Left lung (tissue), 10 donors: ENCODE data around the gene COMMD10. TPM values are rescaled to one million over a fixed set of nuclear protein-coding genes. Genes with fewer than 3 reads are reported as not detected.

Source experiments
- ATAC-seq: fragments of 200-7000 bp; cut with Tn5 transposase; one replicate; pipeline ENCODE4 v1.9.1; 2020; ENCODE audit warnings: moderate library complexity
- DNase-seq, 4 donors: peaks; one replicate each; pipeline ENCODE4 v3.0.0-alpha.2; 2013 to 2020
- H3K27ac ChIP-seq, 2 donors: fragments of 200-600 bp; sonication (generic) in 1 of 2; one replicate each; pipeline versions ENCODE4 v1.5.0 to v1.8.0; 2020 to 2021
- H3K27me3 ChIP-seq, 2 donors: fragments of 200-600 bp; sonication (generic) in 1 of 2; one replicate each; pipeline versions ENCODE4 v1.5.0 to v1.8.0; 2020 to 2021
- H3K36me3 ChIP-seq, 2 donors: fragments of 200-600 bp; sonication (generic) in 1 of 2; one replicate each; pipeline versions ENCODE4 v1.5.0 to v1.8.0; 2020 to 2021
- H3K4me1 ChIP-seq, 2 donors: fragments of 200-600 bp; one replicate each; pipeline ENCODE4 v1.8.0; 2021
- H3K4me3 ChIP-seq, 2 donors: fragments of 200-600 bp; sonication (generic) in 1 of 2; one replicate each; pipeline versions ENCODE4 v1.5.0 to v1.8.0; 2020 to 2021; ENCODE audit warnings: mild to moderate bottlenecking in 1 of 2
- H3K9me3 ChIP-seq, 2 donors: fragments of 200-600 bp; sonication (generic) in 1 of 2; one replicate each; pipeline versions ENCODE4 v1.5.0 to v1.8.0; 2020 to 2021
- intact Hi-C, 2 donors: fragments of 100-400 bp; cut with DNase I; formaldehyde crosslinking; loops; one replicate each; pipeline versions ENCODE4 v1.11.2 to v1.14.2; 2022
- polyA plus RNA-seq, 6 donors: library from polyadenylated mRNA; unstranded; fragments of 120-200 nt; gene quantifications; one replicate each; pipeline ENCODE4 v1.2.1, GENCODE V29; 2013; ENCODE audit not compliant: insufficient read length in 6 of 6
- total RNA-seq, 2 donors: library from RNA; stranded (reverse); fragmentation: NEBNext Ultra II Directional; extraction: Animal tissue kit (Norgen Biotek cat#: 25700); gene quantifications; one replicate each; pipeline ENCODE4 v1.2.1, GENCODE V29; 2021
- TF ChIP-seq, protein P1 (sequence below), 2 donors: fragments of 200-600 bp; sonication (generic) in 1 of 2; IDR thresholded peaks; one replicate each; pipeline versions ENCODE4 v1.5.0 to v1.8.0; 2021; ENCODE audit warnings: antibody characterized with exemption in 2 of 2
- donor health status: DM: no; HTN: yes; CAD: no.
- donor health status: DM: no; HTN: no; CAD: no.

The COMMD10 gene
- total and polyA plus RNA-seq, 8 donors, result 30.8 to 53.5 (median 44.0) TPM

DNA sequence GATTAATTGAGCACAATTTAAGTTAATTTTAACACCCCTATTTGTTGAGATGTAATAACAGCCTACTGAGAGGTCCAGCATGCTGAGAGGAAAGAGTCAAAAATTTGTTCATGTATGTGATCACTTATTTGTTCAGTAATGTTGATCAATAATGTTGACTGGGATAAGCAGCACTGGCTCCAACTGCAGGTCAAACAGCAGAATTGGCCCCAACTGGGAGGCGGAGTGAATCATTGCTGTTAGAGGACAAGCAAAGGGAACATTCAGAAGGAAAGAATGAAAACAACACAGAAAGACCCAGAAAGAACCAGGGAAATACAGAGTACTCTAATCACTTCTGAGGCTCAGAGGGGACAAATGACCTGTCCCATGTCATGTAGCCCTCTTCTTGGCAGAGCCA lies 221.1 kb downstream of the COMMD10 start:
- no peak overlapping the region for H3K4me3 ChIP-seq
- no peaks in the 10 kb centered on the region for H3K4me1 ChIP-seq
- no peak overlapping the region for H3K27ac ChIP-seq
- ATAC-seq (no peak), DNase-seq (no peak)
- H3K27me3 ChIP-seq, result no peaks in the 10 kb centered on the region
- TF ChIP-seq, protein P1, sequence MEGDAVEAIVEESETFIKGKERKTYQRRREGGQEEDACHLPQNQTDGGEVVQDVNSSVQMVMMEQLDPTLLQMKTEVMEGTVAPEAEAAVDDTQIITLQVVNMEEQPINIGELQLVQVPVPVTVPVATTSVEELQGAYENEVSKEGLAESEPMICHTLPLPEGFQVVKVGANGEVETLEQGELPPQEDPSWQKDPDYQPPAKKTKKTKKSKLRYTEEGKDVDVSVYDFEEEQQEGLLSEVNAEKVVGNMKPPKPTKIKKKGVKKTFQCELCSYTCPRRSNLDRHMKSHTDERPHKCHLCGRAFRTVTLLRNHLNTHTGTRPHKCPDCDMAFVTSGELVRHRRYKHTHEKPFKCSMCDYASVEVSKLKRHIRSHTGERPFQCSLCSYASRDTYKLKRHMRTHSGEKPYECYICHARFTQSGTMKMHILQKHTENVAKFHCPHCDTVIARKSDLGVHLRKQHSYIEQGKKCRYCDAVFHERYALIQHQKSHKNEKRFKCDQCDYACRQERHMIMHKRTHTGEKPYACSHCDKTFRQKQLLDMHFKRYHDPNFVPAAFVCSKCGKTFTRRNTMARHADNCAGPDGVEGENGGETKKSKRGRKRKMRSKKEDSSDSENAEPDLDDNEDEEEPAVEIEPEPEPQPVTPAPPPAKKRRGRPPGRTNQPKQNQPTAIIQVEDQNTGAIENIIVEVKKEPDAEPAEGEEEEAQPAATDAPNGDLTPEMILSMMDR (IDR thresholded peaks at IDR 0.05), result no peak
- H3K36me3 ChIP-seq, result peaks cover 0 to 73% of the 10 kb centered on the region in 2 donors
- H3K9me3 ChIP-seq, result peaks cover 0 to 54% of the 10 kb centered on the region in 2 donors
- intact Hi-C loops, result no loop called here

DNA sequence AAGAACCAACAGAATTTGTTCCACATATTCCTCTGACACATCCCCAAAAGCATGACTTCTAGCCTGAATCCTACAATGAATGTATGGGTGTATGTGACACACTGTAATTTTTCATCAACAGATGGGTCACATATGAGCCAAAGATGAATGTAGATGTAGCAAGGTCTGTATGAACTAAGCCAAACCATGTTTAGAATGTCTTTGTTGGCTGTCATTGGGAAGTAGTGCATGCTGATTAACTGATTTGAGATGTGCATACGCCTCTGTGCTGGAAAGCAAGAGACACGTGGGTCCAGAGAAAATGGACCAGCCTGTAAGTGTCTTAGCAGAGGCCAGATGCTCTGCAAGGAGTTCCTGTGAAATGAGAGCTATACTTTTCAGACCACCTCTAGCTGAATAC lies 222.0 kb downstream of the COMMD10 start:
- H3K4me3 ChIP-seq, result no peak overlapping the region
- peaks cover 0 to 73% of the 10 kb centered on the region in 2 donors for H3K36me3 ChIP-seq
- intact Hi-C loops, result no loop called here
- H3K9me3 ChIP-seq, result peaks cover 0 to 56% of the 10 kb centered on the region in 2 donors
- H3K4me1 ChIP-seq, result no peaks in the 10 kb centered on the region
- TF ChIP-seq, protein P1 (IDR thresholded peaks at IDR 0.05), result no peak
- no peaks in the 10 kb centered on the region for H3K27me3 ChIP-seq
- ATAC-seq (no peak), DNase-seq (no peak)
- no peak overlapping the region for H3K27ac ChIP-seq

DNA sequence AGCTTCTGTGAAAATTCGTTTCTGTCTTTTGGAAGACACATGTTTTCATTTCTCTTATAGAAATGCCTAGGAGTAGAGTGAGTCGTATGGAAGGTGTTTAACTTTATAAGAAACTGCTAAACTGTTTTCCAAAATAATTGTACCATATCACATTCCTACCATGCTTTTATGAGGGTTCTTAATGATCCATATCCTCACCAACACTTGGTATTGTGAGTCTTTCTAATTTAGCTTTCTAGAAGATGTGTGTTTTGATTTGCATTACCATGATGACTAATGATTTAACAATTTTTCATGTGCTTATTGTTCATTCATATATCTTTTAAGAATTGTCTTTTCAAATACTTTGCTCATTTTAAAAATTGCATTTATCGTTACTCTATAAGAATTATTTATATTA lies 223.6 kb downstream of the COMMD10 start:
- peaks cover 0 to 3% of the 10 kb centered on the region in 2 donors for H3K4me1 ChIP-seq
- H3K9me3 ChIP-seq, result peaks cover 0 to 56% of the 10 kb centered on the region in 2 donors
- ATAC-seq (no peak), DNase-seq (no peak)
- H3K36me3 ChIP-seq, result peaks cover 0 to 63% of the 10 kb centered on the region in 2 donors
- no peak overlapping the region for H3K27ac ChIP-seq
- H3K4me3 ChIP-seq, result no peak overlapping the region
- intact Hi-C loops, result no loop called here
- no peaks in the 10 kb centered on the region for H3K27me3 ChIP-seq
- TF ChIP-seq, protein P1 (IDR thresholded peaks at IDR 0.05), result no peak

DNA sequence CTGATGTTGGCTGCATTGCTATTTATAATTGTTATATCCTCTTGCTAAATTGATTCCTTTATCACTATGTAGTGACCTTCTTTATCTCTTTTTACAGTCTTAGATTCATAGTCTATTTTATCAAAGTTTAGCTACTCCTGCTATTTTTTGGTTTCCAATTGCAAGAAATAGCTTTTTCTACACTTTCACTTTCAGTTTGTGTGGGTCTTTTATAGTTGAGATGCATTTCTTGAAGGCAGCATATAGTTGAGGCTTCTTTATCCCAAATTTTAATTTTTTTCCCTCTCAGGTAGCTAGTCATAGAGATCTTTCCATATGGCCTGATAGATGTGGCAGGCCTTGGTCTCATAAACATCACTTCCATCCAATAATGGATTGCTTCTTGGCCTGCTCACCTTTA lies 228.5 kb downstream of the COMMD10 start:
- Histone ChIP-seq H3K9me3 (peaks cover 0 to 31% of the 10 kb centered on the region in 2 donors), H3K27me3 (no peaks in the 10 kb centered on the region), H3K36me3 (peaks cover 0 to 26% of the 10 kb centered on the region in 2 donors), H3K4me1 (peaks cover 0 to 4% of the 10 kb centered on the region in 2 donors), H3K27ac (no peak overlapping the region), H3K4me3 (no peak overlapping the region)
- TF ChIP-seq, protein P1 (IDR thresholded peaks at IDR 0.05), result no peak
- ATAC-seq (no peak), DNase-seq (no peak)
- intact Hi-C loops, result no loop called here

DNA sequence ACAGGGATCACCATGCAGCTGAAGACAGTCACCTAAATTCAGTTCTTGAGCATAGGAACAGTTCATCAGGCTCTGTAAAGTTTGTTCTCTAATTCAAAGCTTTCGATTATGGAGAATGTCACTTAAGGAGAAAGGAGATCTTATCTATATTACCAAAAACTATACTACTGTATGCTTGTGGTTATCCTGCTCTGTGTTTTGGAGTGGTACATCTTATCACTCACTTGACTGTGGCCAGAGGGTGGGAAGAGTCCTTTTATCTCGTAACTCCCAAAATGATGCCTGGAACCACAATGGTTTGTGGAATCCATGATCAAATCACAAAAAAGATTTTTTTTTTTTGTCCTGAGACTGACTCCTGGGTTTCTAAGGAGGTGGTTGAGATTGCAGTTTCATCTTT lies 230.7 kb downstream of the COMMD10 start:
- Histone ChIP-seq H3K27ac (no peak overlapping the region), H3K4me1 (peaks cover 0 to 4% of the 10 kb centered on the region in 2 donors), H3K27me3 (no peaks in the 10 kb centered on the region), H3K4me3 (no peak overlapping the region), H3K9me3 (peaks cover 0 to 11% of the 10 kb centered on the region in 2 donors), H3K36me3 (peaks cover 0 to 30% of the 10 kb centered on the region in 2 donors)
- ATAC-seq (no peak), DNase-seq (no peak)
- TF ChIP-seq, protein P1 (IDR thresholded peaks at IDR 0.05), result no peak
- intact Hi-C loops, result no loop called here
